ENCODE data around the gene UGT1A9.

DNA sequence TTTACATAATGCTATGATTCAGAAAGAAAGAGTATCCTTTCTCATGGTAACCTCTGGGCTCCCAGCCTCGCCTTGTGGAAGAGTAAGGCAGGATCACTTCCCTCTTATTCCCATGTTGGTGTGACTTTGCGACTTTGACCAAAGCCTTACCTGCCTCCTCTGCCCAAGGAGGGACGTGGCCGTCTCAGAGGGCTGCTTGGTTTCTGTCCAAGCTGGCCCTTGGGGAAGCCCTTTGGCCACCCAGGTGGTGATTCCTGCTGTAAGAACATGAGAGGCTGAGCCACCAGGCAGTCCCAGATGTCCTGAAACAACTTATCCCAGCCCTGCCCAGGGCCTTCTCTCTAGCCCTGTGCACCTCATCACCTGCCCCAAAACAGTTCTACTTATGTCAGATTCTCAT lies 27.0 kb downstream of the UGT1A9 start:
- TF ChIP-seq POLR2A (IDR thresholded peaks at IDR 0.05; ENCODE audit: low read length) = no peak
- no peak for TF ChIP-seq GATA1 (IDR thresholded peaks at IDR 0.05; ENCODE audit: low read depth, low read length)
